T-helper 1 cell treated with Interleukin-12 subunit alpha and Interleukin-12 subunit beta and Interleukin-4 antibody, amounts not matched to agents 30 μg/mL and 1 μg/mL, for 36 hours (primary cell): ENCODE data around the gene ARHGAP19.

Experiments used
- H3K27ac Mint-ChIP-seq: one replicate; pipeline ENCODE4 v1.8.0; 2021; ENCODE audit warnings: mild to moderate bottlenecking, mixed read lengths
- H3K27me3 Mint-ChIP-seq: one replicate; pipeline ENCODE4 v1.8.0; 2021; ENCODE audit warnings: low read depth, mixed read lengths
- H3K36me3 Mint-ChIP-seq: one replicate; pipeline ENCODE4 v1.8.0; 2021; ENCODE audit warnings: low read depth, mixed read lengths
- H3K4me1 Mint-ChIP-seq: one replicate; pipeline ENCODE4 v1.8.0; 2021; ENCODE audit warnings: low read depth, mixed read lengths
- H3K4me3 Mint-ChIP-seq: one replicate; pipeline ENCODE4 v1.8.0; 2021; ENCODE audit warnings: mild to moderate bottlenecking, moderate library complexity, mixed read lengths
- H3K9me3 Mint-ChIP-seq: one replicate; pipeline ENCODE4 v1.8.0; 2021; ENCODE audit warnings: mixed read lengths

ARHGAP19 gene, protein sequence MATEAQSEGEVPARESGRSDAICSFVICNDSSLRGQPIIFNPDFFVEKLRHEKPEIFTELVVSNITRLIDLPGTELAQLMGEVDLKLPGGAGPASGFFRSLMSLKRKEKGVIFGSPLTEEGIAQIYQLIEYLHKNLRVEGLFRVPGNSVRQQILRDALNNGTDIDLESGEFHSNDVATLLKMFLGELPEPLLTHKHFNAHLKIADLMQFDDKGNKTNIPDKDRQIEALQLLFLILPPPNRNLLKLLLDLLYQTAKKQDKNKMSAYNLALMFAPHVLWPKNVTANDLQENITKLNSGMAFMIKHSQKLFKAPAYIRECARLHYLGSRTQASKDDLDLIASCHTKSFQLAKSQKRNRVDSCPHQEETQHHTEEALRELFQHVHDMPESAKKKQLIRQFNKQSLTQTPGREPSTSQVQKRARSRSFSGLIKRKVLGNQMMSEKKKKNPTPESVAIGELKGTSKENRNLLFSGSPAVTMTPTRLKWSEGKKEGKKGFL

DNA sequence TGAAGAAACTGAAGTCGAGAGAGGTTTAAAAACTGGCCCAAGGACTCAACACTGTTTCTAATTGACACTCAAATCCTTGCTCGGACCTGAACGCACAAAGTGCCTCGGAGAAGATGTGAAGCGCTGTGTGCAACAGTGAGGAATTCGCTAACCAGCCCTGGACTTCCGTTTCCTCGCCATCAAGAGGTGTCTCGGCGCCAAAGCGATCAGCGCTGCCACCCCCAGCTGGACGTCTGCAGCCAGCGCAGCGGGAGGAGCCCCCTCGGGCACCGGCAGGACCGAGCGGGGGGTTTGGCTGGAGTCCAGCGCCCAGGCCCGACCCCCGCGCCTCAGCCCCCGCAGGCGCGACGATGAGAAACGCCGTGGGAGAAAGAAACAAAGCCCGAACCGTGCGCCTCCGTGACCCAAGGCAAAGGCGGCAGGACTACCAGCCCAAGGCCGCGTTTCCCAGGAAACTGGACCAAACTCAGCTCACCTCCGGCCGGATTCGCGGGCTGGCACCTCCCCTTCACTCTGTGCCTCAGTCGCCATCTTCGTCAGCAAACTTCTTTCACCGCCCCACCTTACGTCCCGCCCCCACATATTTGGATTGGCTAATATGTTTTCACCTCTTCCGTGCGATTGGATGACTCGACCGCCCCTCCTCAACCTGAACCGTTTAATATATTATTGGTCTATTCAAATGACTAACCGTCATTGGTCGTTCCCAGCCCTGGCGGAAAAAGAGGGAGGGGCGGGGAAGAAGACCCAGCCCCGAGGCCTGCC is at the start of gene ARHGAP19:
ARHGAP19 (minus strand) TSS at position 541 of the 765 bp plus-strand sequence; CDS start at position 531, 10 bp downstream.
- Mint-ChIP-seq H3K4me1 (peaks cover 24% of the 10 kb centered on the region), H3K9me3 (no peaks in the 10 kb centered on the region), H3K27ac (peak within 1 kb of the TSS; percentile 95), H3K4me3 (peak within 1 kb of the TSS; percentile 94), H3K36me3 (peaks cover 4% of the 10 kb centered on the region), H3K27me3 (peaks cover 7% of the 10 kb centered on the region)

DNA sequence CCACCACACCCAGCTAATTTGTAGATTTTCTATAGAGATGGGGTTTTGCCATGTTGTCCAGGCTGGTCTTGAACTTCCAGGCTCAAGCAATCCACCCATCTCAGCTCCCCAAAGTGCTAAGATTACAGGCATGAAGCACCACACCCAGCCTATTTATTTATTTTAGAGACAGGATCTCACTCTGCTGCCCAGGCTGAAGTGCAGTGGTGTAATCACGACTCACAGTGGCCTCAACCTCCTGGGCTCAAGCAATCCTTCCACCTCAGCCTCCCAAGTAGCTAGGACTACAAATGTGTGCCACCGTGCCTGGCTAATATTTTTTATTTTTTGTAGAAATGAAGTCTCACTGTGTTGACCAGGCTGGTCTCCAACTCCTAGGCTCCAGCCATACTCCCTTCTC is 49.0 kb upstream of the ARHGAP19 start:
- no peak overlapping the region for H3K27ac Mint-ChIP-seq
- H3K4me3 Mint-ChIP-seq: no peak overlapping the region
- H3K4me1 Mint-ChIP-seq: no peaks in the 10 kb centered on the region
- H3K9me3 Mint-ChIP-seq: no peaks in the 10 kb centered on the region
- peaks cover 31% of the 10 kb centered on the region for H3K27me3 Mint-ChIP-seq
- H3K36me3 Mint-ChIP-seq: no peaks in the 10 kb centered on the region

DNA sequence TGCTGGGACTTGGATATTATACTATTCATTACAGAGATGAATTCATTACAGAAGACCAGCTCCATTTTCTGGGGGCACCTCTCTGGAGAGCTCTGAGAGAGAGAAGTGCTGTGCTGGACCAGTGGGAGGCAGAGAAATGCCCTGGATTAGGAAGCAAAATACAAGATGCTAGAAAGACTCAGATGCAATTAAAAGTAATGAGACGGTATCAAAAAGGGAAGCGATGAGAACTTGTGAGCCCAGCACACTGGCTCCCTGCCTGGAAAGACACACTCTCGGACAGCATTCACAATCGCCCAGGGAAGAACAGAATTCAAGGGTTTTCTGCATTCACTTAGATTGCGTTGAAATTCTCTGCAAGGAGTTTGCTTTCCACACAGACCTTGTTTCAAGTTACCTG is 45.6 kb upstream of the ARHGAP19 start:
- H3K4me1 Mint-ChIP-seq: peaks cover 9% of the 10 kb centered on the region
- peaks cover 35% of the 10 kb centered on the region for H3K27me3 Mint-ChIP-seq
- peaks cover 6% of the 10 kb centered on the region for H3K36me3 Mint-ChIP-seq
- H3K9me3 Mint-ChIP-seq: no peaks in the 10 kb centered on the region
- no peak overlapping the region for H3K4me3 Mint-ChIP-seq
- H3K27ac Mint-ChIP-seq: no peak overlapping the region

DNA sequence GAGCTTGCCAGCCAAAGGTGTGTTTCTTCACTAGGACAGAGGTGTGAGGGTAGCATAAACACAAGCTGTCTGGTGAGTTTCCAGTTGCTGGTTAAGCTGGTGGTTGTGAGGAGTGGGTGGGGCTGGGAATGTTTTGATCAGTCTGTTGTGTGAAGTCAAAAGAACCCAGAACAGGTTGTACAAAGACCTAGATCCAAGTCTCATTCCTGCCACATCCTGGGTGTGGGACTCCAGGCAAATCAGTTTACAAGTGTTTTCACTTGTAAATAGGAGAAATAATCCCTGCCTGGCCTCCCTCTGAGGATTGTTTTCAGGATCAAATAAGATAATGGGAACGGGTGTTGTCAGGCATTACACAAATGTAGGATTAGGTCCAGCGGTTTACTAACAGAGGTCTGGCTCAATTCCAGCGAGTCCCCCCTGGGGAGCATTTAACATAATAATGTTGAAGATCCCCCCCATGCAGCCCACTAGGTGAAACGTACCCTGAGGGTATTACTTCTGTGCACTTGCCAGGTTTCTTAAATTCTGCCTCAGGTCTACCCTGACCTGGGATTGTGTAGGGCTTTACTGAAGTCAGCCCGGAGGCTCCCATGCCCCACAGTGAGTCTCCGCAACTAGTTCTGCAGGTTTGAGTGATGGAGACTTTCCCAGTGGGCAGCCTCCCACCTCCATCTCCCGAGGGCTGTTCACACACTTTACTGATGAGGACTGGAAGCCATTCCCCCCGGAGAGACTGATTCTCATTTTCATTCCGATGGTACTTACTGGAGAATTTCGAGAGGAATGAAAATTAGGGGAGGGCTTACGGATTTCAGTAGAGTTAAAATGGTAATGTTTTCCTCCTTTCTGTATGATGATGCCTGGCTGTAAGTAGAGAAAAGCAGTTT is 44.8 kb upstream of the ARHGAP19 start:
- Mint-ChIP-seq H3K4me1 (peaks cover 18% of the 10 kb centered on the region), H3K9me3 (no peaks in the 10 kb centered on the region), H3K36me3 (peaks cover 8% of the 10 kb centered on the region), H3K4me3 (no peak overlapping the region), H3K27me3 (peaks cover 35% of the 10 kb centered on the region), H3K27ac (no peak overlapping the region)

DNA sequence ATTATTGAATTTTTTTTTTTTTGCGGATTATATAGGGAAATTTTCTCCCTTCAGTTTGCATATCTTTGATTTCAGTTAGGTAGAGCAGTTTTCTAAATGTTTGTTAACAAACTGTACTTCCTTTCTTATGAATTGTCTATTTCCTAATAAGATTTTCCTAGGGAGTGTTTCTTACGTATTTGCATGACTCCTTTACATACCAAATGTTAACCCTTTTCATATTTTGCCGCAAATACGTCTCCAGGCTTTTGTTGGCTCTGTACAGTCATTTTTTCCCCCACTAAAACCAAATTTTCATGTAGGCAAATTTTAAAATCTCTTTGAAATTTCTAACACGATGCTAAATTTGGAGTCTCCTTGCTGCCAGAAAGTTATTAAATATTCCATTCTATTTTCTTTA is 44.0 kb upstream of the ARHGAP19 start:
- H3K27me3 Mint-ChIP-seq: peaks cover 31% of the 10 kb centered on the region
- H3K4me3 Mint-ChIP-seq: no peak overlapping the region
- peaks cover 21% of the 10 kb centered on the region for H3K4me1 Mint-ChIP-seq
- H3K27ac Mint-ChIP-seq: no peak overlapping the region
- no peaks in the 10 kb centered on the region for H3K9me3 Mint-ChIP-seq
- peaks cover 8% of the 10 kb centered on the region for H3K36me3 Mint-ChIP-seq

DNA sequence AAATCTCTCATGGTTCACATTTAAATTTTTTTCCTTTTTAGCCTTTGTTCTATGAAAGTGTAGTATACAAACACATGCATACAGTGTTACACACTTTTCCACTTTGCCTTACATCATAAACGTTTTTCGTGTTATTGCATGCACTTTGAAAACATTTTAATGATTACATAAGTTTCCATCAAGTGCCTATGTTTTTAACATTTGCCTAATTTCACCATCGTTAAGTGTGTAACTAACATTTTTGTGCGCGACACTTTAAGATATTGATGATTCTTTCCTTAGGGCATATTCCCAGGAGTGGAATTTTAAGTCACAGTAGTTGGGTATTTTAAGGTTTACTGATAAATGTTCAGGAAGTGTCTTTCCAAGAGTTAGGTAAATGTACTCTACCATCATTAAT is 43.6 kb upstream of the ARHGAP19 start:
- Mint-ChIP-seq H3K4me3 (peak overlapping the region; percentile 65), H3K9me3 (no peaks in the 10 kb centered on the region), H3K27me3 (peaks cover 31% of the 10 kb centered on the region), H3K27ac (peak overlapping the region; percentile 36), H3K36me3 (peaks cover 8% of the 10 kb centered on the region), H3K4me1 (peaks cover 24% of the 10 kb centered on the region)

DNA sequence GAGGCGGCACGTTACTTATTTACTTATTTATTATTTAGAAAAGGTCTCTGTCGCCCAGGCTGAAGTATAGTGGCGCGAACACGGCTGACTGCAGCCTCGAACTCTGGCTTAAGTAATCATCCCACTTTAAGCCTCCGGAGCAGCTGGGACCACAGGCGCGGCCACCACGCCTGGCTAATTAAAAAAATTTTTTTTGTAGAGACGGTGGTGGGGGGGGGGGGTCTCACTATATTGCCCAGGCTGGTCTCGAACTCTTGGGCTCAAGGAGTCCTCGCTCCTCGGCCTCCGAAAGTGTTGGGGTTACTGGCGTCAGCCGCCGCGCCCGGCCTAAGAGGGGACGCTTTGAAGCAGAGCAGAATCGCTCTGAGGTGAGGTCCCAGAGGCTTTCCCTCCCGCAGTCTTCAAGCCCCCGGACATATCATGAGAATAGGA is 42.8 kb upstream of the ARHGAP19 start:
- Mint-ChIP-seq H3K4me1 (peaks cover 24% of the 10 kb centered on the region), H3K4me3 (peak overlapping the region; percentile 17), H3K27ac (no peak overlapping the region), H3K27me3 (peaks cover 29% of the 10 kb centered on the region), H3K36me3 (peaks cover 8% of the 10 kb centered on the region), H3K9me3 (no peaks in the 10 kb centered on the region)

DNA sequence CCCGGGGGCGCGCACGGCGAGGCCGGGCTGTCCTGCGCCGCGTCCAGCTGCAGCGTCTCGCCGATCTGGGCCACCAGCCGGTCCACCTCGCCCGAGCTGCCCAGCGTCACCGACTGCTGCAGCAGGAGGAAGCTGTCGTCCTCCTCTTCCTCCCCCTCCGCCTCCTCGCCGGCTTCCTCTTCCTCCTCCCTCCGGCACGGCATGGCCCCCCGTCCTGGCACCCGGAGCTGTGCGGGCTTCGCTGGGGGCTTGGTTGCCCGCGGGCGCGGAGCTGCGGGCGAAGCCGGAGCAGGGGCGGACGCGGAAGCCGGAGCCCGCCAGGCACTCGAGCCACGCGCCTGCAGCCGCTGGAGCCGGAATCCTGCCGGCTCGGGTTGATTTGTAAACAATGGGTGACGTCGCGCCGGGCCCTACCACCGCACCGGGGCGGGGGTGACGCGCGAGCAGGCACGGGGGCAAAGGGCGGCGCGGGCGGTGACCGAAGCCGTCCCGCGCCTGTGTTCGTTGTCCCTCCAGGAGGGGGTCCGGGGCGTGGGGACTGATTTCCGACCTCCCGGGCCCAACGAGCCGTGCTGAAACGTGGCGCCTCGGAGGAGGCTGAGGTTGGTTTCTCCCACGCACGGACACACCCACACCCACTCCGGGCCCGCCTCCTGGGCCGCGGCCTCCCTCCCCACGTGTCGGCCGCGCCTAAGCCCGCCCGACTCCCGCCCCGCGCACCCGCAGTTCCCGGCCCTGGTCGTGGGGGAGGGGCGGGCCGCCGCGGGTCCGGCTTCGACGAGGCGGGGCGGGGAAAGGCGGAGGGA is 42.1 kb upstream of the ARHGAP19 start, which contains the start of gene FRAT2:
FRAT2 (minus strand) TSS at position 360 of the 806 bp plus-strand sequence; CDS start at position 203, 157 bp downstream.
- Mint-ChIP-seq H3K4me1 (peaks cover 27% of the 10 kb centered on the region), H3K27ac (peak within 1 kb of the TSS; percentile 86), H3K4me3 (peak within 1 kb of the TSS; percentile 85), H3K9me3 (no peaks in the 10 kb centered on the region), H3K27me3 (peaks cover 25% of the 10 kb centered on the region), H3K36me3 (peaks cover 12% of the 10 kb centered on the region)

DNA sequence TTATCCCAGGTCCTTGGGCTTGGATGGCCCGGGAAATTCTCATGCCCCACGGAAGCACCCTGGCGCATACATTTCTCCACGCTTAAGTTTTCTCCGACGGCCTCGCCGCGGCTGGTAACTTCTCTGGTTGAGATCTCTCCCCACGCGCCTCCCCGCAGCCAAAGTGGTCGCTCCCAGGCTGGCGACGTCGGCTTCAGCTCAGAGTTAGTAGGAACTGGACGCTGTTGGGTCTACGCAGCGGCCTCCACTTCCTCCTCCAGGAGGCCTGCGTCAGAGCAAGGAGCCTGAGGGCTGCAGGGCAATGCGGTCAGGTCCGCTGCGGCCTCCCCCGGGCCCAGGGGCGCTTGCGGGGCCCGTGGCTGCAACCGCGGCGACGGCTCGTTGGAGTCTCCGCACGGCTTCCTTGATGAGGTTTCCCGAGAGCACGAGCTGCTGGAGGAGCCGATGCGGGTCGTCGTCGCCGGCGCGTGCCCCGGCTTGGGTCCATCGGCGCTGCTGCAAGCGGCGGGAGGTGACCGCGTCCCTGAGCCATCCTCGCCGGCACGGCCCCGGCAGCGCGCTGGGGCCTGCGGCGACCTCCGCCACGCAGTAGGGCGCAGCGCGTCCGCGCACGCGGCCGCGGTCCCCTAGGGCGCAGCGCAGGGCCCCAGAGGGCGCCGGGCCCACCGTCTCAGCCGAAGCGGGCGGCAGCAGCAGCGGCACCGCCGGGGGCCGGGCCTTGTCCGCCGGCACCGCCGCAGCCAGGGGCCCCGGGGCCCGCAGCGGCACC is 41.3 kb upstream of the ARHGAP19 start:
- peak overlapping the region; percentile 85 for H3K4me3 Mint-ChIP-seq
- peak overlapping the region; percentile 71 for H3K27ac Mint-ChIP-seq
- H3K27me3 Mint-ChIP-seq: peaks cover 25% of the 10 kb centered on the region
- H3K9me3 Mint-ChIP-seq: no peaks in the 10 kb centered on the region
- peaks cover 30% of the 10 kb centered on the region for H3K4me1 Mint-ChIP-seq
- H3K36me3 Mint-ChIP-seq: peaks cover 15% of the 10 kb centered on the region

DNA sequence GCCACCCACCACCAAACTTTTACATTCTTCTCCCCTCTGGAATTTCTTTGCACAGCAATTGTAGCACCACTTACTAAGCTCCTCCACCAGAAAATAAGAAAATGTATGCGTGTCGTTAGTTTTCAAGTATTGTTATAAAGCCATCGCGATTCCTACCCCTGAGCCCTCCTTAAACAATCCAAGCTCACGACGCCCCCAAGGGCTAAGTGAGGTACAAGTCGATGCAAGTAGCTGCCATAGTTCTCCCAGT is 40.8 kb upstream of the ARHGAP19 start:
- Mint-ChIP-seq H3K27ac (peak overlapping the region; percentile 71), H3K4me3 (peak overlapping the region; percentile 85), H3K9me3 (no peaks in the 10 kb centered on the region), H3K36me3 (peaks cover 16% of the 10 kb centered on the region), H3K4me1 (peaks cover 32% of the 10 kb centered on the region), H3K27me3 (peaks cover 23% of the 10 kb centered on the region)

DNA sequence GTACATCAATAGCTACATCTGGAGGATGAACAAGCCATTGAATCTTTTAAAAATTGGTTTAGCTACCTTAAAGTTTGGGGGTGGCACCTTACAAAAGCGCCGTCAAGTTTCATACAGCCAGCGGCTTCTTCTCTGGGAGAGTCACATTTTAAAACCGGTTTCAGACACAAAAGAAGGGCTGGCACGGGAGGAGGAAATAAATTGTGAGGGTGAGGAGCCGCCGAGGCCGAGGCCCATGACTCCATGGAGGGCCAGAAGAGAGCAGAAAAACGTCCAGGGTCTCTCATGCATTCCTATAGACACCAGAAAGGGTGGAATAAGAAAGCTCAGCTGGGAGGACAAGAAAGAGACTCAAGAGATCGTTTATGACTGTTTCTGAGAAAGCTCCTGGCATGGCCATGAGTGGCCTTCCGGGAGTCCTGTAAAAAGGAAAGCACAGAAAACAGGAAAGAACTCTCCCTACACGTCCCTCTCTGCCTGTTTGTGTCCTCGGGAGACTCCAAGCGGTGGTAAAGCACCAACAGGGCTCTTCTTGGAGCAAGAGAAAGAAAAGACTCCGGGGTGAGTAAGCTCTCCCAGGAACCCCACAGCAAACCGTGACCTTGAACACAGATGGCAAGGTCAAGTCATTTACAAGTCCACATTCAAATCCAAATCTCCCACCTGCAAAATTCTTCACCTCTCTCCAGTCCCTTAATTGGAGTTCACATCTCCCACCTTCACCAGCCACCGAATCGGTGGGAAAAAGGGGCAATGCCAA is 40.3 kb upstream of the ARHGAP19 start:
- H3K27ac Mint-ChIP-seq: peak overlapping the region; percentile 71
- peaks cover 18% of the 10 kb centered on the region for H3K27me3 Mint-ChIP-seq
- peak overlapping the region; percentile 85 for H3K4me3 Mint-ChIP-seq
- H3K9me3 Mint-ChIP-seq: no peaks in the 10 kb centered on the region
- peaks cover 16% of the 10 kb centered on the region for H3K36me3 Mint-ChIP-seq
- H3K4me1 Mint-ChIP-seq: peaks cover 35% of the 10 kb centered on the region

DNA sequence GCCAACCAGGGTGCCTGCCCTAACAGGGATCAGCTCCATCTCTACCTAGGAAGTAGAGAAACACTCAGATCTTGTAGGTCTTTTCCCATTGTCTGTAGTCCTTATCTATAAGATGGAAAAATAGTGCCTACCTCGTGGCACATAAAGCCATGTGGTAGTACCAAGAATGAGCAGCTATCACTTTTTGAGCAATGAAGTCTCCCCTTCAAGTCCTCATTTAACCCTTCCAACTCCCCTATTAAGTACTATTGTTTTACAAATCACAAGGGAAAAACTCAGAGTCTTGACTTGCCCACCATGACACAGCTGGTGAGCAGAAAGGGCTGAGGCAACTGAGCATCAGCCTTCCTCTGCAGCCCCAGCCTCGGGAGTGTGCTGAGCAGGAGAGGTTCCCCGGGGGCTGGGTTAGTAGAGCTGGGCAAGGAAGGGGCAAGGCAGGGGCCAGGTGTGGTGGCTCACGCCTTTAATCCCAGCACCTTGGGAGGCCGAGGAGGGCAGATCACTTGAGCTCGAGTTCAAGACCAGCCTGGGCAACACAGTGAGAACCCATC is 38.8 kb upstream of the ARHGAP19 start:
- H3K9me3 Mint-ChIP-seq: no peaks in the 10 kb centered on the region
- peaks cover 3% of the 10 kb centered on the region for H3K27me3 Mint-ChIP-seq
- H3K36me3 Mint-ChIP-seq: peaks cover 16% of the 10 kb centered on the region
- no peak overlapping the region for H3K27ac Mint-ChIP-seq
- H3K4me3 Mint-ChIP-seq: peak overlapping the region; percentile 36
- peaks cover 42% of the 10 kb centered on the region for H3K4me1 Mint-ChIP-seq
